ENCODE measurements around the gene UGGT1.
"Not testable (repeated sequence)": the region's sequence is repeated elsewhere in the genome, so short reads cannot be mapped to it uniquely, and the experiment has no call there.

The UGGT1 gene

GRCh38 chr2:128208023-128208422 is 117.0 kb downstream of the UGGT1 start:
- no peak for DNase-seq
- no peaks in the 10 kb centered on the region for H3K27me3 ChIP-seq (ENCODE audit: insufficient read depth, low read length, poor library complexity)
- no peak for ATAC-seq (ENCODE audit: insufficient read depth, low read depth)
- no peaks in the 10 kb centered on the region for H3K4me1 ChIP-seq (ENCODE audit: insufficient read depth, low read length)
- peaks cover 8% of the 10 kb centered on the region for H3K9me3 ChIP-seq (ENCODE audit: insufficient read depth, low read length, severe bottlenecking)
- no peaks in the 10 kb centered on the region for H3K36me3 ChIP-seq (ENCODE audit: insufficient read depth, low read length)
- H3K4me2 ChIP-seq (ENCODE audit: insufficient read depth, low read length), result no peak overlapping the region
- no peaks in the 10 kb centered on the region for H4K20me1 ChIP-seq (ENCODE audit: insufficient read depth, low read length)
- H3K4me3 ChIP-seq (ENCODE audit: low read depth in 1 of 2, low read length in 2 of 2), result no peak overlapping the region
- H3K27ac ChIP-seq (ENCODE audit: low read length), result no peak overlapping the region
- no peak overlapping the region for H2AFZ ChIP-seq (ENCODE audit: low read depth, low read length)
- no peaks in the 10 kb centered on the region for H3K79me2 ChIP-seq (ENCODE audit: insufficient read depth, low read length)
- no peak overlapping the region for H3K9ac ChIP-seq (ENCODE audit: low read depth, low read length)
- TF ChIP-seq, protein P1, sequence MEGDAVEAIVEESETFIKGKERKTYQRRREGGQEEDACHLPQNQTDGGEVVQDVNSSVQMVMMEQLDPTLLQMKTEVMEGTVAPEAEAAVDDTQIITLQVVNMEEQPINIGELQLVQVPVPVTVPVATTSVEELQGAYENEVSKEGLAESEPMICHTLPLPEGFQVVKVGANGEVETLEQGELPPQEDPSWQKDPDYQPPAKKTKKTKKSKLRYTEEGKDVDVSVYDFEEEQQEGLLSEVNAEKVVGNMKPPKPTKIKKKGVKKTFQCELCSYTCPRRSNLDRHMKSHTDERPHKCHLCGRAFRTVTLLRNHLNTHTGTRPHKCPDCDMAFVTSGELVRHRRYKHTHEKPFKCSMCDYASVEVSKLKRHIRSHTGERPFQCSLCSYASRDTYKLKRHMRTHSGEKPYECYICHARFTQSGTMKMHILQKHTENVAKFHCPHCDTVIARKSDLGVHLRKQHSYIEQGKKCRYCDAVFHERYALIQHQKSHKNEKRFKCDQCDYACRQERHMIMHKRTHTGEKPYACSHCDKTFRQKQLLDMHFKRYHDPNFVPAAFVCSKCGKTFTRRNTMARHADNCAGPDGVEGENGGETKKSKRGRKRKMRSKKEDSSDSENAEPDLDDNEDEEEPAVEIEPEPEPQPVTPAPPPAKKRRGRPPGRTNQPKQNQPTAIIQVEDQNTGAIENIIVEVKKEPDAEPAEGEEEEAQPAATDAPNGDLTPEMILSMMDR (IDR thresholded peaks at IDR 0.05; ENCODE audit: borderline replicate concordance, extremely low read depth, low read length, poor library complexity, severe bottlenecking), result no peak
- no peak for TF ChIP-seq EZH2 (IDR thresholded peaks at IDR 0.05; ENCODE audit: borderline replicate concordance, low read depth, low read length, severe bottlenecking)

DNA sequence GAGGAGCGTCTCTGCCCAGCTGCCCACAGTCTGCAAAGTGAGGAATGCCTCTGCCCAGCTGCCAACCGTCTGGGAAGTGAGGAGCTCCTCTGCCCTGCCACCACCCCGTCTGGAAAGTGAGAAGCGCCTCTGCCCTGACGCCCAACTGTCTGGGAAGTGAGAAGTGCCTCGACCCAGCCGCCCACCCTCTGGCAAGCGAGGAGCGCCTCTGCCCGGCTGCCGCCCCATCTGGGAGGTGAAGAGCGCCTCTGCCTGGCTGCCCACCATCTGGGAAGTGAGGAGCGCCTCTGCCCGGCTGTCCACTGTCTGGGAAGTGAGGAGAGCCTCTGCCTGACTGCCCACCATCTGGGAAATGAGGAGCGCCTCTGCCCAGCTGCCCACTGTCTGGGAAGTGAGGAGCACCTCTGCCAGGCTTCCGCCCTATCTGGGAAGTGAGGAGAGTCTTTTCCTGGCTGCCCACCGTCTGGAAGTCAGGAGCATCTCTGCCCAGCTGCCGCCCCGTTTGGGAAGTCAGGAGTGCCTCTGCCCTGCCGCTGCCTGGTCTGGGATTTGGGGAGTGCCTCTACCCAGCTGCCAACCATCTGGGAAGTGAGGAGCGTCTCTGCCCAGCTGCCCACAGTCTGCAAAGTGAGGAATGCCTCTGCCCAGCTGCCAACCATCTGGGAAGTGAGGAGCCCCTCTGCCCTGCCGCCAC is 117.8 kb downstream of the UGGT1 start:
- H3K4me1 ChIP-seq (ENCODE audit: insufficient read depth, low read length); H4K20me1 ChIP-seq (ENCODE audit: insufficient read depth, low read length); DNase-seq; H3K27ac ChIP-seq (ENCODE audit: low read length); H3K36me3 ChIP-seq (ENCODE audit: insufficient read depth, low read length); H3K9me3 ChIP-seq (ENCODE audit: insufficient read depth, low read length, severe bottlenecking); ATAC-seq (ENCODE audit: insufficient read depth, low read depth); H3K27me3 ChIP-seq (ENCODE audit: insufficient read depth, low read length, poor library complexity); H3K79me2 ChIP-seq (ENCODE audit: insufficient read depth, low read length); H3K4me2 ChIP-seq (ENCODE audit: insufficient read depth, low read length); H3K9ac ChIP-seq (ENCODE audit: low read depth, low read length); H2AFZ ChIP-seq (ENCODE audit: low read depth, low read length); H3K4me3 ChIP-seq (ENCODE audit: low read depth in 1 of 2, low read length in 2 of 2): not testable (repeated sequence)

DNA sequence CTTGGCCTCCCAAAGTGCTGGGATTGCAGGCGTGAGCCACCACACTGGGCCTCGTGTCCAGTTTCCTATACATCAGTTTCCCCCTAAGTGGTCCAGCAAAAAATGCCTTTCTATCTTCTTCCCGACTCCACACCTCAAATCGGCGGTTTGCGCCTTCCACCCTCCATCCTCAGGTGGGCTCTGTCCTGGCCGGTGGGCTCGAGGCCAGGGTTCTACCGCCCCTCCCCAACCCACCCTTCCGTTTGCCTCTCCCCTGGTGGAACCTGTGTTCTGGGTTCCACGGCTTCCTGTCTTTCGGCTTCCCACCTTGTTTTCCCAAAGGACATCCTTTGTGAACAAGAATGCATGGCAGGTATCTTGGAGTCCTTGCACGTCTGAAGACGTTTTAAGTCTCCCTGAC is 123.3 kb downstream of the UGGT1 start:
- Histone ChIP-seq H3K9ac (ENCODE audit: low read depth, low read length) (no peak overlapping the region), H3K36me3 (ENCODE audit: insufficient read depth, low read length) (no peaks in the 10 kb centered on the region), H3K4me1 (ENCODE audit: insufficient read depth, low read length) (no peaks in the 10 kb centered on the region), H3K4me3 (ENCODE audit: low read depth in 1 of 2, low read length in 2 of 2) (no peak overlapping the region), H3K4me2 (ENCODE audit: insufficient read depth, low read length) (no peak overlapping the region), H3K27ac (ENCODE audit: low read length) (no peak overlapping the region), H4K20me1 (ENCODE audit: insufficient read depth, low read length) (no peaks in the 10 kb centered on the region), H2AFZ (ENCODE audit: low read depth, low read length) (no peak overlapping the region), H3K9me3 (ENCODE audit: insufficient read depth, low read length, severe bottlenecking) (no peaks in the 10 kb centered on the region), H3K27me3 (ENCODE audit: insufficient read depth, low read length, poor library complexity) (no peaks in the 10 kb centered on the region), H3K79me2 (ENCODE audit: insufficient read depth, low read length) (no peaks in the 10 kb centered on the region)
- DNase-seq, result no peak
- no peak for ATAC-seq (ENCODE audit: insufficient read depth, low read depth)
- TF ChIP-seq EZH2 (IDR thresholded peaks at IDR 0.05; ENCODE audit: borderline replicate concordance, low read depth, low read length, severe bottlenecking), result no peak
- TF ChIP-seq, protein P1 (IDR thresholded peaks at IDR 0.05; ENCODE audit: borderline replicate concordance, extremely low read depth, low read length, poor library complexity, severe bottlenecking), result no peak

- Histone ChIP-seq H3K9ac (ENCODE audit: low read depth, low read length) (no peak overlapping the region), H3K4me1 (ENCODE audit: insufficient read depth, low read length) (no peaks in the 10 kb centered on the region), H4K20me1 (ENCODE audit: insufficient read depth, low read length) (no peaks in the 10 kb centered on the region), H3K9me3 (ENCODE audit: insufficient read depth, low read length, severe bottlenecking) (no peaks in the 10 kb centered on the region), H3K36me3 (ENCODE audit: insufficient read depth, low read length) (no peaks in the 10 kb centered on the region), H2AFZ (ENCODE audit: low read depth, low read length) (no peak overlapping the region), H3K4me2 (ENCODE audit: insufficient read depth, low read length) (no peak overlapping the region), H3K4me3 (ENCODE audit: low read depth in 1 of 2, low read length in 2 of 2) (no peak overlapping the region), H3K79me2 (ENCODE audit: insufficient read depth, low read length) (no peaks in the 10 kb centered on the region), H3K27ac (ENCODE audit: low read length) (no peak overlapping the region), H3K27me3 (ENCODE audit: insufficient read depth, low read length, poor library complexity) (no peaks in the 10 kb centered on the region)
- no peak for DNase-seq
- no peak for ATAC-seq (ENCODE audit: insufficient read depth, low read depth)
- TF ChIP-seq, protein P1 (IDR thresholded peaks at IDR 0.05; ENCODE audit: borderline replicate concordance, extremely low read depth, low read length, poor library complexity, severe bottlenecking), result no peak
- no peak for TF ChIP-seq EZH2 (IDR thresholded peaks at IDR 0.05; ENCODE audit: borderline replicate concordance, low read depth, low read length, severe bottlenecking)
These were observed 124.0 kb downstream of the UGGT1 start for GRCh38 chr2:128214866-128215460.
